Neural progenitor cell (in vitro differentiated cells): ENCODE data around the gene WDR7.

Source experiments
- EZH2 ChIP-seq: fragments of 200-600 bp; sonication (generic); IDR thresholded peaks from 2 replicates; pipeline ENCODE4 v1.6.1; 2017; ENCODE audit warnings: antibody characterized with exemption, mild to moderate bottlenecking, moderate library complexity
- TF ChIP-seq, protein P1 (sequence below): fragments of 200-600 bp; sonication (generic); IDR thresholded peaks from 2 replicates; pipeline ENCODE4 v1.5.1; 2017; ENCODE audit warnings: antibody characterized with exemption, mild to moderate bottlenecking

DNA sequence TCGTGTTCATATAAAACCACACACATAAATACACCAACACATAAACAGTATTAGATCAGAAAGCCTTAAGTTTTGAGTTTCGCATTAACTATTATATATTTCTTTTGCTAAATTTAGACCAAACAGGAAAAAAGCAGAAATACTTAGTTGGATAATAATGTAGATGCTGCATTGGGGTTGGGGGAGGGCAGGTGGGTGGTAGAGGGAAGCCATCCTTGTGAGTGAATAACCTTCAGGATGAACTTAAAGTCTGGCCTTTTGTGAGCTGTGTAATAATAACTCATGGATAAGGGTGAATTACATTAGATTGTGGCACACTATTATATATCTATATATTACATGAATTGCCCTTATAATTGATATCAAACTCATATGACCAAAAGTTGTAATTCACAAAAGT lies 174.7 kb downstream of the WDR7 start:
- TF ChIP-seq, protein P1, sequence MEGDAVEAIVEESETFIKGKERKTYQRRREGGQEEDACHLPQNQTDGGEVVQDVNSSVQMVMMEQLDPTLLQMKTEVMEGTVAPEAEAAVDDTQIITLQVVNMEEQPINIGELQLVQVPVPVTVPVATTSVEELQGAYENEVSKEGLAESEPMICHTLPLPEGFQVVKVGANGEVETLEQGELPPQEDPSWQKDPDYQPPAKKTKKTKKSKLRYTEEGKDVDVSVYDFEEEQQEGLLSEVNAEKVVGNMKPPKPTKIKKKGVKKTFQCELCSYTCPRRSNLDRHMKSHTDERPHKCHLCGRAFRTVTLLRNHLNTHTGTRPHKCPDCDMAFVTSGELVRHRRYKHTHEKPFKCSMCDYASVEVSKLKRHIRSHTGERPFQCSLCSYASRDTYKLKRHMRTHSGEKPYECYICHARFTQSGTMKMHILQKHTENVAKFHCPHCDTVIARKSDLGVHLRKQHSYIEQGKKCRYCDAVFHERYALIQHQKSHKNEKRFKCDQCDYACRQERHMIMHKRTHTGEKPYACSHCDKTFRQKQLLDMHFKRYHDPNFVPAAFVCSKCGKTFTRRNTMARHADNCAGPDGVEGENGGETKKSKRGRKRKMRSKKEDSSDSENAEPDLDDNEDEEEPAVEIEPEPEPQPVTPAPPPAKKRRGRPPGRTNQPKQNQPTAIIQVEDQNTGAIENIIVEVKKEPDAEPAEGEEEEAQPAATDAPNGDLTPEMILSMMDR: no peak
- no peak for TF ChIP-seq EZH2
